ENCODE results near the gene PFAS. TPM values are rescaled to one million over a fixed set of nuclear protein-coding genes. Genes with fewer than 3 reads are reported as not detected.

PFAS gene
- total and polyA plus RNA-seq, 2 of the 8 experiments (the other 6 are each of a cell fraction or from before 2014, with no cell fraction given) = 88.4 to 248 TPM

DNA sequence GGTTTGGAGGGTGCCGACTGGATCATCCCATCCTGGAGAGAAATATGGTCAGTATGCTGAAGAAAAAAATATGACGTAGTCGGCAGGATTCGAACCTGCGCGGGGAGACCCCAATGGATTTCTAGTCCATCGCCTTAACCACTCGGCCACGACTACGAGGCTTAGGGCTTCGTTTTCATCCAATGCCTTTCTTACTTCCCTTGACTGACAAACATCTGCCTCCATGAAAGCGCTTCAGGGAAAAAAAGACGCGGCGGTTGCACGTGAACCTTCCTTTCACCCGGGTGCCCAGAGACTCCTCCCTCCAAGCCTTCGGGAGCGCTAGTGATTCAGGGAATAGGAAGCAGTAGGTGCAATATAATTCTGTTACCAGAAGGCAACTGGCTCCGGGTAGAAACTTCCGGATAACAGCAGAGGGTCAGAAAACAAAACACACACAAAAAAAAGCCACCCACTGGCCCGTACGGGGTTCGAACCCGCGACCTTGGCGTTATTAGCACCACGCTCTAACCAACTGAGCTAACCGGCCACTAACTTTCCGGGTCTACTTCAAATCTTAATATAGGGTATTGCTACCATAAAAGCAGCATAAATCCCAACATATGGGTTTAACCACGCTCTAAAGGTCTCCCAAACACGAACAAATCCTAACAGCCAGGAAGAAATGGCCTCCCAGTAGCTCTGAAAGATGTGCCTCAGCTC, 22.4 kb upstream of the PFAS start:
- Histone ChIP-seq H3K27me3 (replicated peaks in 1 of 4; ENCODE audit: control insufficient read depth in 3 of 4, extremely low read depth in 1 of 4, insufficient read depth in 3 of 4, low read length in 3 of 4) (no peaks in the 10 kb centered on the region), H3K56ac (replicated peaks; ENCODE audit: insufficient read length, low read depth, low read length) (no peak overlapping the region), H4K91ac (replicated peaks; ENCODE audit: insufficient read length, low read length) (no peak overlapping the region), H4K8ac (ENCODE audit: extremely low read depth, insufficient read depth, low read length) (no peak overlapping the region), H3K23ac (ENCODE audit: insufficient read length) (no peak overlapping the region), H3K18ac (ENCODE audit: extremely low read depth, low read length) (peak overlapping the region; percentile 36; the same call in 1 of the 2 replicates), H4K5ac (ENCODE audit: insufficient read length, low read depth, low read length) (no peak overlapping the region), H2AK5ac (ENCODE audit: low read depth, low read length) (no peak overlapping the region), H2BK12ac (ENCODE audit: low read depth, low read length) (no peak overlapping the region), H3K4me3 (ENCODE audit: extremely low read depth in 1 of 4, insufficient read depth in 2 of 4, low read depth in 3 of 4, low read length in 4 of 4) (peak overlapping the region; percentile 50 to 78 (median 72)), H3K4ac (replicated peaks; ENCODE audit: insufficient read length, low read depth, low read length) (no peak overlapping the region), H3K9me3 (ENCODE audit: insufficient read depth in 2 of 2, low read depth in 1 of 2, low read length in 1 of 2) (no peaks in the 10 kb centered on the region), H2BK120ac (replicated peaks; ENCODE audit: low read depth, low read length) (no peak overlapping the region), H2BK5ac (ENCODE audit: low read depth, low read length) (no peak overlapping the region), H3K27ac (ENCODE audit: low read depth, low read length) (peak overlapping the region; percentile 52; the same call in 1 of the 2 replicates), H2BK15ac (ENCODE audit: low read length) (no peak overlapping the region), H3K4me2 (ENCODE audit: insufficient read depth in 1 of 2, low read depth in 2 of 2, low read length in 2 of 2) (peak overlapping the region; percentile 68 to 85), H4K20me1 (replicated peaks in 1 of 2; ENCODE audit: control insufficient read depth in 1 of 2, insufficient read depth in 2 of 2, low read length in 2 of 2) (peaks cover 3 to 6% of the 10 kb centered on the region in 2 experiments), H3K79me1 (ENCODE audit: low read depth, low read length) (no peaks in the 10 kb centered on the region), H3K14ac (ENCODE audit: insufficient read length) (no peak overlapping the region), H2BK20ac (ENCODE audit: low read length) (no peak overlapping the region), H3K4me1 (replicated peaks in 1 of 4; ENCODE audit: control insufficient read depth in 3 of 4, insufficient read depth in 4 of 4, low read length in 3 of 4) (peaks cover 0 to 15% (median 2%) of the 10 kb centered on the region in 4 experiments; a peak in 4 of 7 replicates), H3K79me2 (ENCODE audit: control insufficient read depth in 1 of 2, insufficient read depth in 2 of 2, low read length in 2 of 2) (no peaks in the 10 kb centered on the region), H2AFZ (ENCODE audit: low read length) (no peak overlapping the region), H3K23me2 (ENCODE audit: low read depth, low read length) (peaks cover 19% of the 10 kb centered on the region), H3K36me3 (ENCODE audit: control insufficient read depth in 2 of 4, insufficient read depth in 4 of 4, low read length in 3 of 4) (peaks cover 9 to 40% (median 23%) of the 10 kb centered on the region in 4 experiments), H3K9ac (replicated peaks in 1 of 4; ENCODE audit: extremely low read depth in 1 of 4, low read depth in 3 of 4, low read length in 3 of 4) (peak overlapping the region in 3 of 4 experiments; percentile 46 to 75 (median 52); a peak in 6 of 7 replicates)
- WGBS, 2 experiments (ENCODE audit: extremely low coverage in 1 of 2, insufficient coverage in 1 of 2, insufficient read length in 1 of 2, insufficient replicate concordance in 2 of 2, low coverage in 1 of 2, low lambda C conversion rate in 2 of 2, missing lambda C conversion rate in 1 of 2) = 8% methylated on average over 32 of the region's 32 CpGs; no CpG with 5 or more reads in 1 of the 2 experiments
- ChIA-PET POLR2A (ENCODE audit: partially characterized antibody) (interaction anchor here (0.6 to 53.4 kb wide), 18 partner anchors 8 to 663 kb away, joined by 3 to 1521 read pairs (median 4); partner anchors contain the start of genes AURKB, BORCS6, CTC1 and PFAS), CTCF (ENCODE audit: partially characterized antibody) (interaction anchor here (0.6 to 2.2 kb wide), 5 partner anchors 11 to 301 kb away, joined by 3 to 6 read pairs (median 4); no protein-coding TSS in a partner anchor)
- DNase-seq (ENCODE audit: low read depth in 1 of 2, low spot score in 2 of 2) (peak in 1 of 2 experiments; percentile 90), FAIRE-seq (no peak)
- TF ChIP-seq SIN3A (conservative IDR thresholded peaks at IDR 0.05 in 1 of 2, IDR thresholded peaks at IDR 0.05 in 1 of 2; ENCODE audit: low read depth in 1 of 2, low read length in 2 of 2) (no peak; a peak in 1 of 4 replicates), HDAC6 (IDR thresholded peaks at IDR 0.05; ENCODE audit: low read depth, low read length) (no peak), TEAD4 (IDR thresholded peaks at IDR 0.05; ENCODE audit: low read depth, low read length) (0 out of 2 replicates have a peak, but pooled peaks have one; percentile 15), CTBP2 (IDR thresholded peaks at IDR 0.05; ENCODE audit: borderline replicate concordance, insufficient read depth, insufficient read length, low read length) (no peak), NRF1 (IDR thresholded peaks at IDR 0.05; ENCODE audit: low read depth, low read length) (peak; percentile 35; the same call in 1 of the 2 replicates), POLR2A (IDR thresholded peaks at IDR 0.05; ENCODE audit: control extremely low read depth in 1 of 2, low read depth in 2 of 2, low read length in 2 of 2) (peak; percentile 60 to 88), MAFK (IDR thresholded peaks at IDR 0.05; ENCODE audit: low read depth, low read length) (peak; percentile 53; the same call in 1 of the 2 replicates), BRCA1 (IDR thresholded peaks at IDR 0.05; ENCODE audit: low read depth, low read length) (0 out of 2 replicates have a peak, but pooled peaks have one; percentile 3), SP4 (IDR thresholded peaks at IDR 0.05; ENCODE audit: low read length) (peak; percentile 69; the same call in 1 of the 2 replicates), ZNF274 (IDR thresholded peaks at IDR 0.05; ENCODE audit: borderline replicate concordance, extremely low read depth, low read length) (no peak)
- TF ChIP-seq, protein P1, sequence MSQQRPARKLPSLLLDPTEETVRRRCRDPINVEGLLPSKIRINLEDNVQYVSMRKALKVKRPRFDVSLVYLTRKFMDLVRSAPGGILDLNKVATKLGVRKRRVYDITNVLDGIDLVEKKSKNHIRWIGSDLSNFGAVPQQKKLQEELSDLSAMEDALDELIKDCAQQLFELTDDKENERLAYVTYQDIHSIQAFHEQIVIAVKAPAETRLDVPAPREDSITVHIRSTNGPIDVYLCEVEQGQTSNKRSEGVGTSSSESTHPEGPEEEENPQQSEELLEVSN (IDR thresholded peaks at IDR 0.05) = no peak
